ENCODE results near the gene JKAMP.
A peak's percentile ranks its signal among the peaks of the same experiment; 100 is the strongest.

JKAMP gene

GRCh38 chr14:59520224-59520623 is 35.9 kb downstream of the JKAMP start:
- no peaks in the 10 kb centered on the region for H3K4me1 ChIP-seq (ENCODE audit: control insufficient read depth, insufficient read depth, low read depth, low read length)
- no peak for DNase-seq
- no peak overlapping the region for H3K14ac ChIP-seq (ENCODE audit: low read length in 2 of 2)
- H2BK15ac ChIP-seq (ENCODE audit: low read depth, poor library complexity, severe bottlenecking), result no peak overlapping the region
- H2BK5ac ChIP-seq (ENCODE audit: low read depth, low read length, poor library complexity, severe bottlenecking), result no peak overlapping the region
- H3K9ac ChIP-seq (ENCODE audit: low read length), result no peak overlapping the region
- H3K27ac ChIP-seq (ENCODE audit: low read length, poor library complexity, severe bottlenecking), result no peak overlapping the region
- H4K8ac ChIP-seq (ENCODE audit: low read length), result no peak overlapping the region
- no peak overlapping the region for H2AFZ ChIP-seq (ENCODE audit: low read depth, low read length)
- no peak overlapping the region for H3K4me2 ChIP-seq (ENCODE audit: low read length, poor library complexity, severe bottlenecking)
- no CpG with 5 or more reads among the region's 3 CpGs for WGBS
- no peaks in the 10 kb centered on the region for H3K9me3 ChIP-seq (ENCODE audit: control insufficient read depth, low read length)
- H3K36me3 ChIP-seq (ENCODE audit: control insufficient read depth in 1 of 2, insufficient read depth in 2 of 2, low read depth in 1 of 2, low read length in 2 of 2), result no peaks in the 10 kb centered on the region
- H3K18ac ChIP-seq (ENCODE audit: low read depth in 1 of 2, low read length in 2 of 2), result no peak overlapping the region
- H2BK120ac ChIP-seq (ENCODE audit: low read depth, low read length), result no peak overlapping the region
- no peak overlapping the region for H3K4ac ChIP-seq (ENCODE audit: low read depth in 1 of 2, low read length in 2 of 2)
- no peak overlapping the region for H3K23ac ChIP-seq (ENCODE audit: low read length in 2 of 2)
- H2BK12ac ChIP-seq (ENCODE audit: low read length in 2 of 2), result no peak overlapping the region
- H3K27me3 ChIP-seq (ENCODE audit: control insufficient read depth in 1 of 2, insufficient read depth in 1 of 2, low read length in 2 of 2), result peaks cover 4 to 9% of the 10 kb centered on the region in 2 experiments
- H3K4me3 ChIP-seq (ENCODE audit: insufficient read depth in 1 of 2, low read depth in 1 of 2, low read length in 2 of 2), result no peak overlapping the region
- H4K91ac ChIP-seq (ENCODE audit: low read length), result no peak overlapping the region
- no peak overlapping the region for H2AK5ac ChIP-seq (ENCODE audit: low read length, severe bottlenecking)
- no peaks in the 10 kb centered on the region for H3K79me1 ChIP-seq (replicated peaks; ENCODE audit: low read length, poor library complexity, severe bottlenecking)

- Histone ChIP-seq H3K27ac (ENCODE audit: low read length, poor library complexity, severe bottlenecking) (no peak overlapping the region), H3K36me3 (ENCODE audit: control insufficient read depth in 1 of 2, insufficient read depth in 2 of 2, low read depth in 1 of 2, low read length in 2 of 2) (no peaks in the 10 kb centered on the region), H3K9me3 (ENCODE audit: control insufficient read depth, low read length) (peaks cover 14% of the 10 kb centered on the region), H2BK15ac (ENCODE audit: low read depth, poor library complexity, severe bottlenecking) (no peak overlapping the region), H3K14ac (ENCODE audit: low read length in 2 of 2) (peak overlapping the region in 1 of 2 experiments; percentile 48), H3K4me2 (ENCODE audit: low read length, poor library complexity, severe bottlenecking) (no peak overlapping the region), H3K23ac (ENCODE audit: low read length in 2 of 2) (no peak overlapping the region), H2AFZ (ENCODE audit: low read depth, low read length) (no peak overlapping the region), H3K79me1 (replicated peaks; ENCODE audit: low read length, poor library complexity, severe bottlenecking) (no peaks in the 10 kb centered on the region), H2BK120ac (ENCODE audit: low read depth, low read length) (no peak overlapping the region), H2BK12ac (ENCODE audit: low read length in 2 of 2) (no peak overlapping the region), H2BK5ac (ENCODE audit: low read depth, low read length, poor library complexity, severe bottlenecking) (no peak overlapping the region), H4K8ac (ENCODE audit: low read length) (no peak overlapping the region), H3K4me1 (ENCODE audit: control insufficient read depth, insufficient read depth, low read depth, low read length) (no peaks in the 10 kb centered on the region), H3K9ac (ENCODE audit: low read length) (no peak overlapping the region), H3K4ac (ENCODE audit: low read depth in 1 of 2, low read length in 2 of 2) (no peak overlapping the region), H2AK5ac (ENCODE audit: low read length, severe bottlenecking) (no peak overlapping the region), H4K91ac (ENCODE audit: low read length) (no peak overlapping the region), H3K4me3 (ENCODE audit: insufficient read depth in 1 of 2, low read depth in 1 of 2, low read length in 2 of 2) (no peak overlapping the region), H3K18ac (ENCODE audit: low read depth in 1 of 2, low read length in 2 of 2) (peak overlapping the region in 1 of 2 experiments; percentile 24), H3K27me3 (ENCODE audit: control insufficient read depth in 1 of 2, insufficient read depth in 1 of 2, low read length in 2 of 2) (peaks cover 0 to 4% of the 10 kb centered on the region in 2 experiments)
- WGBS, result 95% methylated on average over 1 of the region's 2 CpGs
- DNase-seq, result no peak
These were observed 44.9 kb downstream of the JKAMP start for GRCh38 chr14:59529189-59529588.

- H2AK5ac ChIP-seq (ENCODE audit: low read length, severe bottlenecking), result no peak overlapping the region
- no peaks in the 10 kb centered on the region for H3K36me3 ChIP-seq (ENCODE audit: control insufficient read depth in 1 of 2, insufficient read depth in 2 of 2, low read depth in 1 of 2, low read length in 2 of 2)
- no peak overlapping the region for H3K27ac ChIP-seq (ENCODE audit: low read length, poor library complexity, severe bottlenecking)
- no peaks in the 10 kb centered on the region for H3K4me1 ChIP-seq (ENCODE audit: control insufficient read depth, insufficient read depth, low read depth, low read length)
- H2BK12ac ChIP-seq (ENCODE audit: low read length in 2 of 2), result no peak overlapping the region
- H3K4ac ChIP-seq (ENCODE audit: low read depth in 1 of 2, low read length in 2 of 2), result no peak overlapping the region
- H2BK120ac ChIP-seq (ENCODE audit: low read depth, low read length), result no peak overlapping the region
- no peak overlapping the region for H3K23ac ChIP-seq (ENCODE audit: low read length in 2 of 2)
- no peak overlapping the region for H3K4me3 ChIP-seq (ENCODE audit: insufficient read depth in 1 of 2, low read depth in 1 of 2, low read length in 2 of 2)
- H2BK5ac ChIP-seq (ENCODE audit: low read depth, low read length, poor library complexity, severe bottlenecking), result no peak overlapping the region
- no peak overlapping the region for H4K91ac ChIP-seq (ENCODE audit: low read length)
- no peak for DNase-seq
- no peak overlapping the region for H2AFZ ChIP-seq (ENCODE audit: low read depth, low read length)
- no peak overlapping the region for H3K9ac ChIP-seq (ENCODE audit: low read length)
- no peak overlapping the region for H3K18ac ChIP-seq (ENCODE audit: low read depth in 1 of 2, low read length in 2 of 2)
- no peak overlapping the region for H2BK15ac ChIP-seq (ENCODE audit: low read depth, poor library complexity, severe bottlenecking)
- H4K8ac ChIP-seq (ENCODE audit: low read length), result no peak overlapping the region
- H3K27me3 ChIP-seq (ENCODE audit: control insufficient read depth in 1 of 2, insufficient read depth in 1 of 2, low read length in 2 of 2), result no peaks in the 10 kb centered on the region
- H3K79me1 ChIP-seq (replicated peaks; ENCODE audit: low read length, poor library complexity, severe bottlenecking), result no peaks in the 10 kb centered on the region
- H3K14ac ChIP-seq (ENCODE audit: low read length in 2 of 2), result no peak overlapping the region
- H3K4me2 ChIP-seq (ENCODE audit: low read length, poor library complexity, severe bottlenecking), result no peak overlapping the region
- H3K9me3 ChIP-seq (ENCODE audit: control insufficient read depth, low read length), result peaks cover 14% of the 10 kb centered on the region
These were observed 46.0 kb downstream of the JKAMP start for GRCh38 chr14:59530349-59530748.

- no peak overlapping the region for H2AK5ac ChIP-seq (ENCODE audit: low read length, severe bottlenecking)
- no peaks in the 10 kb centered on the region for H3K36me3 ChIP-seq (ENCODE audit: control insufficient read depth in 1 of 2, insufficient read depth in 2 of 2, low read depth in 1 of 2, low read length in 2 of 2)
- peaks cover 9% of the 10 kb centered on the region for H3K9me3 ChIP-seq (ENCODE audit: control insufficient read depth, low read length)
- H3K4ac ChIP-seq (ENCODE audit: low read depth in 1 of 2, low read length in 2 of 2), result no peak overlapping the region
- H3K4me2 ChIP-seq (ENCODE audit: low read length, poor library complexity, severe bottlenecking), result no peak overlapping the region
- no peaks in the 10 kb centered on the region for H3K79me1 ChIP-seq (replicated peaks; ENCODE audit: low read length, poor library complexity, severe bottlenecking)
- H2BK5ac ChIP-seq (ENCODE audit: low read depth, low read length, poor library complexity, severe bottlenecking), result no peak overlapping the region
- H3K27me3 ChIP-seq (ENCODE audit: control insufficient read depth in 1 of 2, insufficient read depth in 1 of 2, low read length in 2 of 2), result no peaks in the 10 kb centered on the region
- H3K23ac ChIP-seq (ENCODE audit: low read length in 2 of 2), result no peak overlapping the region
- no peak overlapping the region for H2AFZ ChIP-seq (ENCODE audit: low read depth, low read length)
- no peak overlapping the region for H4K8ac ChIP-seq (ENCODE audit: low read length)
- peak overlapping the region in 1 of 2 experiments; percentile 26 for H3K18ac ChIP-seq (ENCODE audit: low read depth in 1 of 2, low read length in 2 of 2)
- no peak overlapping the region for H3K4me3 ChIP-seq (ENCODE audit: insufficient read depth in 1 of 2, low read depth in 1 of 2, low read length in 2 of 2)
- no peak overlapping the region for H2BK15ac ChIP-seq (ENCODE audit: low read depth, poor library complexity, severe bottlenecking)
- H4K91ac ChIP-seq (ENCODE audit: low read length), result no peak overlapping the region
- H2BK120ac ChIP-seq (ENCODE audit: low read depth, low read length), result no peak overlapping the region
- H2BK12ac ChIP-seq (ENCODE audit: low read length in 2 of 2), result peak overlapping the region in 1 of 2 experiments; percentile 54
- peak overlapping the region in 1 of 2 experiments; percentile 53 for H3K14ac ChIP-seq (ENCODE audit: low read length in 2 of 2)
- H3K4me1 ChIP-seq (ENCODE audit: control insufficient read depth, insufficient read depth, low read depth, low read length), result no peaks in the 10 kb centered on the region
- WGBS, result 96% methylated on average over 1 of the region's 1 CpG
- H3K27ac ChIP-seq (ENCODE audit: low read length, poor library complexity, severe bottlenecking), result no peak overlapping the region
- no peak overlapping the region for H3K9ac ChIP-seq (ENCODE audit: low read length)
- DNase-seq, result no peak
These were observed 48.1 kb downstream of the JKAMP start for GRCh38 chr14:59532419-59532818.

All from mesenchymal stem cell (in vitro differentiated cells and primary cell).